Measurements from ENCODE around the gene L3MBTL3.

The L3MBTL3 gene

DNA sequence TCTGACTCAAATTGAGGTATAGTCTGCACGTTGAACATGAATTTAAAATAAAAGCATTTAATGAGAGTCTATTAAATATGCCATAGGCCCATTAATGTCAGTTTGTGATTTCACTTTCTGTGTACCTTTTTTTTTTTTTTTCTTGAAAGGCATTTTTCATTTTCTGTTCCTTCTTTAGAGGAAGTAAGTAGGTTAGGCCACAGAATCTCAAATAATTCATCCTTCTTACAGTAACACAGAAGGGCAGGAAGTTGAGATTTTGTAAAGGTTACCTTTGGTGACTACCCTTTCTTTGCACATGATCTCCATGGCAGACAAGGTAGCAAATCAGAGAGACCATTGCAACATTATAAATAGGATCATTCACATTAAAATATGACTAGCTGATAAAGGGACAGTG, 9.6 kb downstream of the L3MBTL3 start:
- no peak for DNase-seq (ENCODE audit: low read depth in 2 of 2)

DNA sequence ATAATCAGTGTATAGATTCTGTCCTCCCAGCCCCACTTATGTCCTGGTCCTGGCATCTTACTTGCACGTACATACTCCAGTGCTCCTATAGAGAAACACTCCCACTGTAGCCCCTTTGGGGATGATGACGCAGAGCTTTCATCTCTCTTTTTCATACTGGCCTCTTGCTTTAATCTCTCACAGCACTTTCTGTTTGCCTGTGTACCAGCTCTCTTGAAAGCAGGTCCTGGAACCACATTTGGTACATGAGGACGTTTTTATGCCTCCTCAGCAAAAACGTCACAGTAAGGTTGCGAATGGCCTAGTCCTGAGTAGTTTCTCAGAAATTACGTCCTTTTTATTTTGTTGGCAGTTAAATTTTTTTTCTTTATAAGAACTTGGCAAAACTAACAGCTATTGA, 10.8 kb downstream of the L3MBTL3 start:
- DNase-seq (ENCODE audit: low read depth in 2 of 2): no peak

DNA sequence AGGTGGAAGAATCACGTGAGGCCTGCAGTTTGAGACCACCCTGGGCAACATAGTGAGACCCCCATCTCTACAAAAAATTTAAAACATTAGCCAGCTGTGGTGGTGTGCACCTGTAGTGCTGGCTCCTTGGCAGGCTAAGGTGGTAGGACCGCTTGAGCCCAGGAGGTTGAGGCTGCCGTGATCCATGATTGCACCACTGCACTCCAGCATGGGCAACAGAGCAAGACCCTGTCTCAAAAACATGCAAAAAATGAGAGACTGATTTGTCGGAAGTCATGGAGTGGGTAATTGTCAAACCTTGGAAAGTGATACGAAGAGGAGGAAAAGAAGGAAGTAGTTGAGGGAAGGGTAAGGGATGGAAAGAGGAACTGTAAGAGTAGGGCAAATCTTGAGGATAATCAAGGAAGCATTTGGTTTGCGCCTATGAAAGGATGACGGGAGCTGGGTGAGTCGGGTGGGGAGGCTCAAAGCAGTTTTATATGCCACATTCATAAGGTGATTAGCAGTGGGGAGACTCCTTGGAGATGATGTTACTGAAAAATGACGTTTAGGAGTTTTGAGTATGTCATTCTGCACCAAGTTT, 14.5 kb downstream of the L3MBTL3 start:
- DNase-seq (ENCODE audit: low read depth in 2 of 2): no peak

DNA sequence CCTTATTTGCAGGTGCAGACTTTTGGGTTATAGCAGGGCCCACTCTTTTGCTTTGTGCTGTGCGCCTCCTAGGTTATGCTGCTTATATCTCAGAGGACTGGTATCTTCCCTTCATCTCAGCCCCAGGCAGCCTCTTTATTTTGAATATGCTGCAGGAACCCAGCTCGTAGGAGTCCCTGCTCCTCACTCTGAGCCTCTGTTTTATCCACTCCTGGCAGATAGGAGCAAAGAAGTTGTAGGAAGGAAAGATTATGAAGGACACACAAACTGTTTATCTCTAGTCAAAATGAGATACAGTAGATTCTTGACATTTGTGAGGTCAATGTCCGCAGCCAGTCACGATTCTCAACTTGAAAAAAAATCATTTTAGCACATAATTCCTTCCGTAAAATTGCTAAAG, 15.6 kb downstream of the L3MBTL3 start:
- no peak for DNase-seq (ENCODE audit: low read depth in 2 of 2)

DNA sequence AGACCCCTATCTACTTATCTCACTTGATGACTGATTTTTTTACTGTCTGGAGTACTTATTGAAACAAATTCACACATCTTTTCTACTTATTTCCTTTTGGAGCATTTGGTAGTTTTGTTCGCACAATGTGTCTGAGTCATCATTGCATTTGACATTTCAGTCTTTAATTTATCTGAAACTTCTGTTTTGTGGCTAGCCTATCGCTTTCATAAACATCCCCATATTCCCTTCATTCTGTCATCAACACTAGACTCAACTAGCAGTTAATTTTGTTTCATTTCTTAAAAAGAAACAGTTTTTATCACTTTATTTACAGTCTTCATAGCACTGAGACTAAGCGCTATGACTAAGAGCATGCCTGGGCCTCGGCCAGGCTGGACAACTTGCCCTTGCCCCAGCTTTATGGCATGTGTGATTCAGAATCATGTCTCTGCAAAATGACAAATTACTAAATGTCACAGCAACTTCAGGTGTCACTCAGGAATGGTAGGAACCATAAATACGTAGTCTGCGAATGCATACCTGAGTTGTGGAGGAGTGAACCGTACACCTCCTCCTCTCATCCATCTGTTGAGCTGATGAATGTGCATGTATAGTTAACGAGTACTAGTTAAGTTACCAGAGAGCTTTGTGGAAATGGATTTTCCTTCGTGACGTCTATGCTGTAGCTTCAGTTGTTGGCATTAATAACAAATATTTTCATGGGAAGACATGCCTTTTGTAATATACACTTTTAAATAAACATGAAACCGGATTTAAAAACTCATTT, 16.2 kb downstream of the L3MBTL3 start:
- no peak for DNase-seq (ENCODE audit: low read depth in 2 of 2)

DNA sequence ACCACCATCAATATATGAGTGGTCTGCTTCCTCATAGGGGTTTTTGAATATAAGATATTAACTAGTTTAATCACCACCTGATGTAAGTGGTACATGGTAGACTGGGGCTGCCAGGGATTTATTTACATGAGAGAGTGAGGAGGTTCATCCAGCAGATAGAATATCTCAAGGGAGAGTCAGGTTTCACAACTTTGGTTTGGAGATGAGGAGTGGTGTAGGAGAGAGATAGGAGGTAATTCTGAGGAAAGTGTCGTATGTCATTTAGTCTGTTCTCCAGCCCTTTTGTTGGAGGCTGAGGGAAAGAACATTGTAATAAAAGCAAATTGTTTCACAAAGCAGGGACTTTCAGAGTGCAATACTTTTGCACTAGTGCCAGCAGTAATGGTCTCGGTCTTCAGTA, 16.8 kb downstream of the L3MBTL3 start:
- no peak for DNase-seq (ENCODE audit: low read depth in 2 of 2)

DNA sequence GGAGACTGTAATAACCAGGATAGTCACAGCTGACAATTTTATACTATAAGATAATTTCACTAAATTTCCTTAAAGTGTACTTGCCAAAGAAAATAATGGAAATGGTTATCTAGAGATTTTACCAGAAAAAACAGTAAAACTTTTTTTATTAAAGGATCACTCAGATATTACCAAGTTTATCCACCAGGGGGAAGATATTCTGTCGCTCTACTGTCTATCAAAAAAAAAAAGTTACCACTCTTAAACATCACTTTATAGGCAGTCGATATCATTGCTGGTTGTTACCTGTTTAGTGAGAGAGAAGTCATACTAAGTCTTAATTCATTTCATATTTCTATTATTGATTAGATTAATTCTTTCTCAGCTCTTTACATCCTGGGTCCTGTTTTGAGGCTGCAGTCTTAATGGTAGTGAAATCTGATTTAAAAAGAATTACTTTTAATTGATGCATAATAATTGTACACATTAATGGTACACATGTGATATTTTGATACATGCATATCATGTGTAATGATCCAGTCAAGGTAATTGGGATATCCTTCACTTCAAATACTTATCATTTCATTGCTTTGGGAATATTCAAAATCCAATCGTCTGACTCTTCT, 18.9 kb downstream of the L3MBTL3 start:
- DNase-seq (ENCODE audit: low read depth in 2 of 2): no peak

DNA sequence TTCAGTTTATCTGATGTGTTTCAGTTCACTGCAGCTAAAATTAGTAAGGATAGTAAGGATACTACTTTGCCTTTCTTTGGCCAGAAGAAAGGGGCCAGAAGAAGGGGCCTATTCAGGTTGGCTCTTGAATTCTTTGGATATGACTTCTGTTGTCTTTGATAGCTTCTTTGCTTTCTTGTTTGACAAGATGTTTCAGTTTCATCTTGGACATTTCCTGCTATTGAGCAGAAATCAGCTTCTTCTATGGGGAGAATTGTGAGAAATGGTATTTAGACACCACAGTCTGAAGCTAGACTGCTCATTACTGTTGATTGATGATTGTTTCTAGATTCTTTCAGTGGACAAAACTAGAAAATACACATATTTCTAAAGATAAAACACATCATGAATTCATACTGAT, 23.2 kb downstream of the L3MBTL3 start:
- no peak for DNase-seq (ENCODE audit: low read depth in 2 of 2)

DNA sequence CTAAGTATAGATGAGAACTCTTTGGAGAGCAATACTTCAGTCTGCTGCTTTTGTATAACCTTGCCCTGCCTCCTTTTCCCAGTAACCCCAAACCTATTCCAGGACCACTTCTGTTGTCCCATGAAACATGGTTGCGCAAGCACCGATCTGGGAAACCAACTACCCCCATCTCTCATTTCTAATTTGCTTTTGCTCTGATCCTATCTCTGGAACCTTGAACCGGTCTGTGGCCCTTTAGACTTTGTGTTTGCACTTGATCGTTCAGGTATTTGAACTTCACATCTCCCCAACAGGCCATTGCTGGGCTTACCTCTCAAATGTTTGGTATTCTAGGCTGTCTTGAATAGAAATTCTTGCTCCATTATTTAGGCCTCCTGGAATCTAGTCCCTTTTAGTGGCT, 25.0 kb downstream of the L3MBTL3 start:
- no peak for DNase-seq (ENCODE audit: low read depth in 2 of 2)

DNA sequence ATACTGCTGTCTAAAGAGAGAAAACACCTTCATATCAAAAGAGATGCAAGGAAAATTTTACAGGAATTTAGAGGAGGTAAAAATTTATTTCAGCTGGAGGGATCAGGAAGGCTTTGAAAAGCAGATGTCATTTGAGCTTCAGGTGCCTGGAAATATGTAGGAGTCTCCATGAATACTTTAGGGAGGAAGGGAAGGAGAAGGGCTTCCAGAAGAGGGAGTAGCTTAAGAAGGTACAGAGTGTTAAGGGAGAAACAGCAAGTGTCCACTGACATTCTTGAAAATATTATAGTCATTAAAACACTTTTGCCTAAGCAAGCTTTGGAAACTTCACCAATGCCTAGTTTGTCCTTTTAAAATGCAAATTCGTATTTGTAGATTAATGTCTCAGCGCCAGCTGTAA, 27.2 kb downstream of the L3MBTL3 start:
- no peak for DNase-seq (ENCODE audit: low read depth in 2 of 2)

DNA sequence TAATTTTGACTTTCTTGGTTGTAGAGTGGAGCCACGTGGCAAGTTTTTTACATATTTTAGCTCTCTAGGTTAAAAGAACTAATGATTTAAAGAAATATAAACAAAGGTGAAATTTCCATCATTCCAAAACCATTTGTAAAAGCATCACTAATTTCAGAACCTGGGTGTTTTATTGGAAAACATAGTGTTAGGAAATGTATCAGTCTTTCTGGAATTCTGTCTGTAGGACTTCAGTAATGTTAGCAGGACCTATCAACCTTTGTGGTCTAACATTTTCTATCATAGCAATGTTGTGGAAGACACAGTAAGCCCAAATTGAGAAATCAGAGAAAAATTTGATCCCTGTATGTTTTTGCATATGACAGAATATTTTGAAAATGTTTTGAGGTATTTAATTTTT, 28.3 kb downstream of the L3MBTL3 start:
- no peak for DNase-seq (ENCODE audit: low read depth in 2 of 2)

DNA sequence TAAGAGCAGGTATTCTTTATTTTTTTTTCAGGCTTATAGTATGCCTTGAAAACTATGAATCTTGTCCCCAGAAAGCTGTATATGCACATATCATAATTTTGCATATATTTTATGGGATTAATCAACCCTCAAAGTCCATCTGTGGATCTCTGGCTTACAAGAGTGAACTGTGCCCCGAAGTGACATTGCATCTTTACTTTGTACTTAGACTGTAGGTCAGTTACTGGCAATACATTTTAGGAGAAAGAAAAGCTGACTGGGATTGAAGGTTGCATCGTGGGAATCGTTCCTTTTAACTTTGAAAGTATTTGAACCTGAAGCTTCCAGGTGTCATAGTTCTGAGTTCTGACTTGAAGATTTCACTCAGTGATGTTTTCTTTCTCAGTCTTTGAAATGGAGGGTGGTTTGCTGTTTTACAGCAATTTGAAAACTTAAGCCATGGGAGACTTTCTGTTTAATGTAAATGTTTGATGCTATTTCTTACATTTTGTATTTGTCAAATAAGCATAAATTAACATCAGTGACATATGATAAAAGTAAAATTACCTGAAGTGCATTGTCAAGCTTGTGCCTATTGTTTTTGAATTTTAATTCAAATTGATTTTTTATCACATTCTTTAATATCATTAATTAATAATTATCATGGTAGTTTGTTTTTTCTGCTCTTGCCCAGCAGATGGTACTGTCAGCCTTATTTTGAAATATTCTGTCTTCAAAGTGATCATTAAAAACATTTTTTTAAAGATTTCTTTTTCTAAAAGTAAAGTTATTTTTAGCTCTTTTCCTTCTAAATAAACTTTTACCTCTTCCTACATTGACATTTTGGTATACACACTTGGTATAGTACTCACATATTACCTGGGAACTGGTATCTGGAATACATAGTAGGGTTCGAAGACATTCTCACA, 29.0 kb downstream of the L3MBTL3 start:
- no peak for DNase-seq (ENCODE audit: low read depth in 2 of 2)

DNA sequence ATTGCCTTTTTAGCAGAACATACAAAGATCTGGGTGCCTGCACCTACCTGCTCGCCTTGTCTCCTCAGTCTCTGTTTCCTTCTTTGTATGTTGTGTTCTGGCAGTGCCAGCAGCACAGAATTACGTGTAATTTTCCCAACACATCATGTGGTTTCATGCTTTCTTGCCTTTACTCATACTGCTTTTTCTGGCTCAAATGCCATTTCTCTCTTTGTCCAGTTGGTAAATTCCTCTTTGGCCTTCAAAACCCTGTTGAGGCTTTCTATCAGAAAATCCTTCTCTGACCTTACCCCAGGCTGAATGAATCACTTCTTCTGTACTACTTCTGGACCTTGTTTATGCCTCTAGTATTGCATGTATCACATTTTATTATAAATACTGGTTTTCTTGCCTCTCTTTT, 31.8 kb downstream of the L3MBTL3 start:
- DNase-seq (ENCODE audit: low read depth in 2 of 2): no peak

DNA sequence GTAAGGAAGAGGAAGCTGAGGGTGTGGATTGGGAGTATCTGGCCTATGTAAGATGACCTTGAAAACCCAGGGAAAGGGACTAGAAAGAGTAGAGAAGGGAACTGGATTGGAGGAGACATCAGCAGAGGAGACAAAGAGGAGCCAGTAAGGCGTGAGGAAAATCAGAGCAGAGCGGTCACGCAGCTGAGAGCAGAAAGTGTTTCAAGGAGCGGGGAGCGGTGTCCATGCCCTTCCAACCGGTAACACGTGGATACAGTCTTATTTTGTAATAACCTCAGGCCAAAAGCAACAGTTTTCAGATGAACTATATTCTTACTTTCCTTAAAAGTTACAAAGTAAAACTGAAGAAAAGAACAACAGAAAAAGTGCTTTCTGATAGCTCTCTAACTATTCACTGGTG, 36.3 kb downstream of the L3MBTL3 start:
- no peak for DNase-seq (ENCODE audit: low read depth in 2 of 2)

DNA sequence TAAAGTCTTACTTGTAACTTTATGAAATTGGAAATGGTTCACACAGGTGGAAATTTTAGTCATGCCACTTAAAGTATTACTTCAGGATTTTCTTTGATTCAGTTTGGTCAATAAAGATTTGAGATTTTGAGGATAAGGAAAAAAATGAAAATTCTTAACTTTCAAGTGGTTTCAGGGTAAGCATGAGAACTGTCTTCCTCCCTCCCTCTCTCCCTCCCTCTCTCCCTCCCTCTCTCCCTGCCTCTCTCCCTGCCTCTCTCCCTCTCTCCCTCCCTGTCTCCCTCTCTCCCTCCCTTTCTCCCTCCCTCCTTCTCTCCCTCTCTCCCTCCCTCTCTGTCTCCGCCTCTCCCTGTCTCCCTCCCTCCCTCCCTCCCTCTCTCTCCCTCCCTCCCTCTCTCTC, 36.9 kb downstream of the L3MBTL3 start:
- DNase-seq (ENCODE audit: low read depth in 2 of 2): no peak

DNA sequence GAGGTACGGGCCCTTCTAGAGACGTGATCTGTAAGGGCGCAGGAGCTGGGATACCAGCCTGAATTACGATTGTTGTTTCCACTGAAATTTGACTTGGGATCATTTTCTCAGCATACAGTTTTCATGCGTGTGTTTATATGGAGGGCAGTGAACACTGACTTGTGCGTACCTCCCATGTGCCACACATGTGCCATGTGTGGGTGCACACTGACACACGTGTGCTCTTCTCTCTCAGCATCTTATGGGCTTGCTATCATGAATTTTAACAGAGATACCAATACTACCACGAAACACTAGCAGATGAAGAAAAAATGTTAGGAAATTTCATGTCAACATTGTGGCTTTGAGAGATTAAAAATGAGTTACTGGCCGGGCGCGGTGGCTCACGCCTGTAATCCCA, 39.1 kb downstream of the L3MBTL3 start:
- no peak for DNase-seq (ENCODE audit: low read depth in 2 of 2)

DNA sequence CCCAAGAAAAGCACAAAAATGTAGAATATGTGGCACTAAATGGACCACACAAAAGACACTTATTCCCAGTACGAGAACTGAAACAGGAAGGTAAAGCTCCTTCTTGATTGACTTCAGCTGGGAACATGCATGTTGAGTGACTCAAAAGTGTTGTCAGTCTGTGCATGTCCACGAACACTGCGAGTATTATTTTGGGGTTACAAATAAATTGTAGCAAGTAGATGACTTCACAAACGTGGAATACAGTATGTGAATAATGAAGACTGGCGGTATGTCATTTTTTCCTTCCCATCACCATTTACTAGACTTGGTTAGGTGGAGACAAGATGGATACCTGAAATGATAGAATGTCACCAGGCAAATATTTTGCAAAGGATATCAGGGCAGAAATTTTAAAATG, 45.4 kb downstream of the L3MBTL3 start:
- DNase-seq (ENCODE audit: low read depth in 2 of 2): no peak

DNA sequence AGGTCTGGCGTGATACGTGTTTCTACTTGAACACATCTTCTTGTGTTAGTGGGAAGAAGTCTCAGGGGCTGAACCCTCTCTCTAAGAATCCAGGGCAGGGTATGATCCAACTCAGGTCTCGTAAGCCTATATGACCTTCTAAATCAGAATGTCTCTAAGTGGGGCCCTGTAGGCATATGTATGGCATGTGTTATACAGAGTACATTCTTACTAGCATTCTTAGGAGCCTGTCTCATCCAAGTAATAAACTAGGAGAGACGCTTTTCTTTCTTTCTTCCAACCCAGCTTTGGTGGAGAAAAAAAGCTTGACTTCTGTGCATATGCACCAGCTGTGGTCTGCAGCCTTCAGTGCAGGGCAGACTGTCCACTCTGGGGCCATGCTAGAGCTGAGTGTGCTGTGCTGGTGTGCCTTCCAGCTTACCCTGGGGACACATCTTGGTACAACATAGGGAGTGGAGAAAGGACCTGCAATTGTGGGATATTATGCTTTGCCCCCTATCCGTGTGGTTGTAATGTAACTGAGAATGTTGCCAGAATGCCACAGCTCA, 47.3 kb downstream of the L3MBTL3 start:
- no peak for DNase-seq (ENCODE audit: low read depth in 2 of 2)

DNA sequence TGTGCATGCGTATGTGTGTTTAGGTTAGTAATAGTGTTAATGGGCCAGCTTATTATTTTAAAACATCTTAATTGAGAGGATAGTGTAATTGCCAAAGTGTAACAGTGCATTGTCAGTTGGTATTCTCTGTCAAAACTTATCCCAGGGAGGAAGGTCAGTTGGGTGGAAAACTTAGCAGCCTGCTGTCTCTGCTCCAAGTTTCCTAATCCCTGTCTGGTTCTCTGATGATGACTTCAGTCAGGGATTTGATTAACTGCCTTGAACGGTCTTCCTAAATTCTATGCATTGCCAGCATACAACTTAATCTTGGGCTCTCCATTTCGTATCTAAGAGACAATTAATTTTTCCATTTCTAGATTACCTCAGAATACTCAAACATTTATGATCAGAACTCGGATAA, 51.1 kb downstream of the L3MBTL3 start:
- no peak for DNase-seq (ENCODE audit: low read depth in 2 of 2)

DNA sequence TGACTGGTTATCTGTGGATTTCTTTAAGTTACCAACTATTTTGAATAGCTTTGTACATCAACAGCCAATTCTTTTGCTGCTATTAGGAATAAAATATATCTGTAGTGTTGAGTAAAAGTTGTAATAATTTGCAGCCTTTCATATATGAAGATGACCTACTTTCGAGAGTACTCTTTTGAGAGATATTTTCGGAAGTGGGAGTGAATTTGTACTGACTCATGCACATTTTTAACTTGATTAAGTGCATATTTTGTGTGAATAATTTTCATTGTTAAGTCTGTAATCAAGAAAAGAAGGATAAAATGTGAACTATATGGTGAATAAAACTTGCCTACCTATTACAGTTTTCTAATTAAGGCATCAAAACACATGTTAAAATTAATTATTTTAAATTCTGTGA, 51.9 kb downstream of the L3MBTL3 start:
- no peak for DNase-seq (ENCODE audit: low read depth in 2 of 2)

DNA sequence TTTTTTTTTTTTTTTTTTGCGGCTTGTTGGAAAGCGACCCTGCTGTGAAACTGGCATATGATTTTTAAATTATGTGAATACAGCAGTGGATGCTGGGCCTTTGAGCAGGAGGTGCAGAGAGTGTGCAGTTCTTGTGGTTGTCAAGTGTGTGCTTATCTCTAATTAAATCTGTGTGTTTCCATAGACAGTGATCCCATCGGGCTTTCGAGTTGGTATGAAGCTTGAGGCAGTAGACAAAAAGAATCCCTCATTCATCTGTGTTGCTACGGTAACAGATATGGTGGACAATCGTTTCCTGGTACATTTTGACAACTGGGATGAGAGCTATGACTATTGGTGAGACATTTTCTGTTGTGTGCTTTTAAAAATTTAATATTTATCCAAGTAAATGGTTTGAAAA, 52.4 kb downstream of the L3MBTL3 start:
- DNase-seq (ENCODE audit: low read depth in 2 of 2): no peak

DNA sequence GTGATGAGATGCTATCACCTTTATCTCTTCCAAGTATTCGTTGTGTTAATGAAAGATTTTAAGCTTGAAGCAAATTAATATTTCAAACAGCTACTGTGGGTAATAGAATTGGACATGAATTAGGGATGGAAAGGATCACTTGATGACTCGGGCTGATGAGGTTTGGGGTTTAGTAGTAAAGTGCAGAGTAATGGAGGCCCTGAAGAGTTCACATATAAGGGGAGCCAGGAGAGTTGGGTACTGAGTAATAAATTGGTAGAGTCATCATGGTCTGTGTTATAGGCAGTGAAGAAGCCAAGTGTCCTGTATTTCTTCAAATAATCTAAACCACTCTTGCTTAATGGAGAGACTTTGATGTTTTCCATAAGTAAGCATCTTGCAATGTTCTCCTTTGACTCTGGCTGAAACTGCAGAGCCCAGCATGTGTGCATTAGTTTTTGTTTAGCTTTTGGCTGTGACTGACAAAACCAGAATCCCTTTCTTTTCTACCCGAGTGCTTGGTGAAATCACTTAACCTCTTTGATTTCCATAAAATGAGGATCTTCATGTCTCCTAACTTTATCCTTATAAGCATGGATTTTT, 57.6 kb downstream of the L3MBTL3 start:
- no peak for DNase-seq (ENCODE audit: low read depth in 2 of 2)
